Neuronal stem cell (in vitro differentiated cells): ENCODE data around the gene VIT.

Source experiments
- DNase-seq: peaks from one replicate; pipeline ENCODE4 v3.0.0-alpha.2; 2013; ENCODE audit warnings: low spot score
- H2AFZ ChIP-seq: one replicate; pipeline ENCODE4 v1.6.1; 2013; ENCODE audit warnings: mild to moderate bottlenecking, low read length, inconsistent platforms
- H2AK5ac ChIP-seq: 2 replicates; pipeline ENCODE4 v1.6.1; 2013; ENCODE audit warnings: low read depth, mild to moderate bottlenecking, inconsistent platforms, low read length, moderate library complexity, mixed read lengths
- H2BK120ac ChIP-seq: 2 replicates; pipeline ENCODE4 v1.6.1; 2013; ENCODE audit warnings: low read depth, mild to moderate bottlenecking, inconsistent platforms, low read length, moderate library complexity, mixed read lengths
- H2BK12ac ChIP-seq: one replicate; pipeline ENCODE4 v1.6.1; 2013; ENCODE audit warnings: low read length, inconsistent platforms
- H2BK15ac ChIP-seq: 2 replicates; pipeline ENCODE4 v1.6.1; 2013; ENCODE audit warnings: mild to moderate bottlenecking, low read length, inconsistent platforms, mixed read lengths
- H2BK5ac ChIP-seq: one replicate; pipeline ENCODE4 v1.6.1; 2013; ENCODE audit warnings: inconsistent platforms, mild to moderate bottlenecking, low read length, moderate library complexity
- H3K14ac ChIP-seq: one replicate; pipeline ENCODE4 v1.6.1; 2013; ENCODE audit warnings: low read length, inconsistent platforms
- H3K18ac ChIP-seq: 2 replicates; pipeline ENCODE4 v1.6.1; 2013; ENCODE audit warnings: low read length, inconsistent platforms
- H3K23ac ChIP-seq: 2 replicates; pipeline ENCODE4 v1.6.1; 2013; ENCODE audit warnings: low read depth, mild to moderate bottlenecking, mixed read lengths, low read length, inconsistent platforms; ENCODE audit not compliant: poor library complexity
- H3K27ac ChIP-seq: replicated peaks from 3 replicates; pipeline ENCODE4 v1.5.1; 2013; ENCODE audit warnings: low read length, inconsistent platforms
- H3K27me3 ChIP-seq, 3 experiments: 2 replicates each; pipeline ENCODE4 v1.6.1; 2013; ENCODE audit warnings: low read length in 3 of 3, mild to moderate bottlenecking in 2 of 3, inconsistent platforms in 1 of 3, low read depth in 1 of 3, mixed read lengths in 1 of 3, moderate library complexity in 1 of 3; ENCODE audit not compliant: control insufficient read depth in 3 of 3, insufficient read depth in 3 of 3
- H3K36me3 ChIP-seq, 2 donors: replicated peaks in 1 of 2; 2 replicates each; pipeline ENCODE4 v1.6.1; 2013; ENCODE audit warnings: low read length in 2 of 2; ENCODE audit not compliant: control insufficient read depth in 2 of 2, insufficient read depth in 2 of 2
- H3K4ac ChIP-seq: 2 replicates; pipeline ENCODE4 v1.6.1; 2013; ENCODE audit warnings: inconsistent platforms, mild to moderate bottlenecking, low read length, moderate library complexity
- H3K4me1 ChIP-seq, 2 donors: 1 replicate in 1 of 2; 2 replicates in 1 of 2; pipeline ENCODE4 v1.6.1; 2013; ENCODE audit warnings: low read length in 2 of 2, low read depth in 1 of 2; ENCODE audit not compliant: control insufficient read depth in 2 of 2, insufficient read depth in 1 of 2
- H3K4me2 ChIP-seq: one replicate; pipeline ENCODE4 v1.6.1; 2013; ENCODE audit warnings: mild to moderate bottlenecking, low read length, inconsistent platforms; ENCODE audit not compliant: insufficient read depth, poor library complexity, severe bottlenecking
- H3K4me3 ChIP-seq, 2 donors: 2 replicates each; pipeline ENCODE4 v1.5.1; 2013; ENCODE audit warnings: low read length in 2 of 2, mild to moderate bottlenecking in 2 of 2, inconsistent platforms in 1 of 2, moderate library complexity in 1 of 2
- H3K79me1 ChIP-seq: one replicate; pipeline ENCODE4 v1.6.1; 2013; ENCODE audit warnings: low read depth, mild to moderate bottlenecking, inconsistent platforms, low read length, moderate library complexity
- H3K9ac ChIP-seq: one replicate; pipeline ENCODE4 v1.6.1; 2013; ENCODE audit warnings: mild to moderate bottlenecking, low read depth, low read length, inconsistent platforms; ENCODE audit not compliant: poor library complexity
- H3K9me3 ChIP-seq, 2 donors: replicated peaks in 1 of 2; 2 replicates each; pipeline versions ENCODE3 to v1.6.1; 2013; ENCODE audit warnings: low read length in 2 of 2, mild to moderate bottlenecking in 2 of 2, inconsistent platforms in 1 of 2, low read depth in 1 of 2, mixed read lengths in 1 of 2, moderate library complexity in 1 of 2; ENCODE audit not compliant: control insufficient read depth in 2 of 2, insufficient read depth in 1 of 2
- H4K8ac ChIP-seq: one replicate; pipeline ENCODE4 v1.6.1; 2013; ENCODE audit warnings: low read depth, mild to moderate bottlenecking, inconsistent platforms, low read length, moderate library complexity
- H4K91ac ChIP-seq: one replicate; pipeline ENCODE4 v1.6.1; 2013; ENCODE audit warnings: low read length, low read depth, mild to moderate bottlenecking, inconsistent platforms; ENCODE audit not compliant: poor library complexity
- WGBS, 2 donors: extraction: QIAGEN DNeasy Blood & Tissue Kit; methylation state at CpG; one replicate each; pipeline ENCODE4 v1.1.7; 2013; ENCODE audit warnings: missing lambda C conversion rate in 2 of 2, mixed read lengths in 1 of 2; ENCODE audit not compliant: insufficient read length in 2 of 2, insufficient replicate concordance in 1 of 2; ENCODE audit errors: extremely low coverage in 2 of 2; 5-methylcytosine and 5-hydroxymethylcytosine counted together

Gene VIT

GRCh38 chr2:36702781-36703180, 6.3 kb downstream of the VIT start:
- H3K27me3 ChIP-seq, result no peaks in the 10 kb centered on the region
- no peak overlapping the region for H2AK5ac ChIP-seq
- no peak overlapping the region for H2AFZ ChIP-seq
- no peak overlapping the region for H3K27ac ChIP-seq
- H3K36me3 ChIP-seq, result no peaks in the 10 kb centered on the region
- H3K79me1 ChIP-seq, result no peaks in the 10 kb centered on the region
- no peak overlapping the region for H3K4ac ChIP-seq
- DNase-seq, result no peak
- H2BK12ac ChIP-seq, result no peak overlapping the region
- H3K4me1 ChIP-seq, result no peaks in the 10 kb centered on the region
- H3K9ac ChIP-seq, result no peak overlapping the region
- no peak overlapping the region for H3K14ac ChIP-seq
- H2BK120ac ChIP-seq, result no peak overlapping the region
- no peak overlapping the region for H2BK5ac ChIP-seq
- H3K4me2 ChIP-seq, result no peak overlapping the region
- no CpG with 5 or more reads among the region's 3 CpGs for WGBS, 2 donors
- no peak overlapping the region for H2BK15ac ChIP-seq
- no peaks in the 10 kb centered on the region for H3K9me3 ChIP-seq
- no peak overlapping the region for H3K23ac ChIP-seq
- no peak overlapping the region for H4K8ac ChIP-seq
- H4K91ac ChIP-seq, result no peak overlapping the region
- no peak overlapping the region for H3K4me3 ChIP-seq
- no peak overlapping the region for H3K18ac ChIP-seq

GRCh38 chr2:36704475-36705150, 8.1 kb downstream of the VIT start:
- Histone ChIP-seq H3K9ac (no peak overlapping the region), H3K79me1 (no peaks in the 10 kb centered on the region), H4K8ac (no peak overlapping the region), H3K4me1 (no peaks in the 10 kb centered on the region), H3K4me3 (no peak overlapping the region), H2AK5ac (no peak overlapping the region), H3K18ac (peak overlapping the region; percentile 32), H3K27ac (no peak overlapping the region), H3K4ac (no peak overlapping the region), H3K23ac (no peak overlapping the region), H2BK5ac (no peak overlapping the region), H4K91ac (no peak overlapping the region), H3K36me3 (no peaks in the 10 kb centered on the region), H3K14ac (no peak overlapping the region), H3K27me3 (no peaks in the 10 kb centered on the region), H2BK15ac (no peak overlapping the region), H2BK120ac (no peak overlapping the region), H2AFZ (peak overlapping the region; percentile 3), H3K9me3 (no peaks in the 10 kb centered on the region), H3K4me2 (no peak overlapping the region), H2BK12ac (no peak overlapping the region)
- WGBS, 2 donors, result no CpG with 5 or more reads among the region's 6 CpGs
- no peak for DNase-seq

- H3K4ac ChIP-seq, result no peak overlapping the region
- H3K79me1 ChIP-seq, result no peaks in the 10 kb centered on the region
- H3K27ac ChIP-seq, result no peak overlapping the region
- no peak overlapping the region for H4K91ac ChIP-seq
- DNase-seq, result no peak
- no peak overlapping the region for H4K8ac ChIP-seq
- no peak overlapping the region for H3K18ac ChIP-seq
- H3K36me3 ChIP-seq, result no peaks in the 10 kb centered on the region
- no peak overlapping the region for H2BK15ac ChIP-seq
- no peak overlapping the region for H2BK12ac ChIP-seq
- no peak overlapping the region for H3K9ac ChIP-seq
- no peak overlapping the region for H2AFZ ChIP-seq
- H2BK120ac ChIP-seq, result no peak overlapping the region
- no peak overlapping the region for H2AK5ac ChIP-seq
- no CpG with 5 or more reads among the region's 9 CpGs for WGBS, 2 donors
- H3K23ac ChIP-seq, result no peak overlapping the region
- H3K4me2 ChIP-seq, result no peak overlapping the region
- H3K9me3 ChIP-seq, result no peaks in the 10 kb centered on the region
- no peaks in the 10 kb centered on the region for H3K4me1 ChIP-seq
- H3K27me3 ChIP-seq, result no peaks in the 10 kb centered on the region
- no peak overlapping the region for H3K4me3 ChIP-seq
- H3K14ac ChIP-seq, result no peak overlapping the region
- H2BK5ac ChIP-seq, result no peak overlapping the region
Measured at GRCh38 chr2:36705326-36706020, 9.0 kb downstream of the VIT start.

GRCh38 chr2:36706021-36706876, 9.7 kb downstream of the VIT start:
- H3K4me2 ChIP-seq, result no peak overlapping the region
- no peak overlapping the region for H3K4ac ChIP-seq
- no peak overlapping the region for H3K23ac ChIP-seq
- no peak overlapping the region for H2AK5ac ChIP-seq
- no peaks in the 10 kb centered on the region for H3K79me1 ChIP-seq
- no peak overlapping the region for H2AFZ ChIP-seq
- no peak overlapping the region for H3K4me3 ChIP-seq
- no peak overlapping the region for H3K18ac ChIP-seq
- H3K14ac ChIP-seq, result no peak overlapping the region
- no peaks in the 10 kb centered on the region for H3K27me3 ChIP-seq
- no CpG with 5 or more reads among the region's 5 CpGs for WGBS, 2 donors
- H3K9me3 ChIP-seq, result no peaks in the 10 kb centered on the region
- DNase-seq, result no peak
- no peak overlapping the region for H2BK12ac ChIP-seq
- no peak overlapping the region for H2BK5ac ChIP-seq
- H4K91ac ChIP-seq, result no peak overlapping the region
- H3K9ac ChIP-seq, result no peak overlapping the region
- H3K4me1 ChIP-seq, result no peaks in the 10 kb centered on the region
- H4K8ac ChIP-seq, result no peak overlapping the region
- no peak overlapping the region for H2BK120ac ChIP-seq
- H2BK15ac ChIP-seq, result no peak overlapping the region
- H3K27ac ChIP-seq, result no peak overlapping the region
- H3K36me3 ChIP-seq, result no peaks in the 10 kb centered on the region
